Activated CD4-positive, alpha-beta memory T cell treated with anti-CD3 and anti-CD28 coated beads for 36 hours (primary cell): ENCODE measurements around the gene TTLL12. TPM values are rescaled to one million over a fixed set of nuclear protein-coding genes. Genes with fewer than 3 reads are reported as not detected.

Experiments used
- CTCF ChIA-PET: fragments of 350-600 bp; sonication (Branson Sonifier 250); formaldehyde crosslinking; loops from one replicate; lab custom pipeline; 2021; ENCODE audit warnings: antibody characterized with exemption, inconsistent platforms; lab: Charles Lee
- POLR2A ChIA-PET: fragments of 350-600 bp; sonication (Branson Sonifier 250); formaldehyde crosslinking; loops from one replicate; lab custom pipeline; 2021; ENCODE audit warnings: antibody characterized with exemption; lab: Charles Lee
- DNase-seq: peaks from one replicate; pipeline ENCODE4 v3.0.0-alpha.2; 2020
- H3K27ac Mint-ChIP-seq: one replicate; pipeline ENCODE4 v1.8.0; 2021; ENCODE audit warnings: mixed read lengths
- H3K27me3 Mint-ChIP-seq: one replicate; pipeline ENCODE4 v1.8.0; 2021; ENCODE audit warnings: mixed read lengths
- H3K36me3 Mint-ChIP-seq: one replicate; pipeline ENCODE4 v1.8.0; 2021; ENCODE audit warnings: mixed read lengths
- H3K4me1 Mint-ChIP-seq: one replicate; pipeline ENCODE4 v1.8.0; 2021; ENCODE audit warnings: low read depth, mixed read lengths
- H3K4me3 Mint-ChIP-seq: one replicate; pipeline ENCODE4 v1.8.0; 2021; ENCODE audit warnings: mild to moderate bottlenecking, mixed read lengths
- H3K9me3 Mint-ChIP-seq: one replicate; pipeline ENCODE4 v1.8.0; 2021; ENCODE audit warnings: mixed read lengths
- intact Hi-C: fragments of 100-400 bp; cut with micrococcal nuclease; formaldehyde crosslinking; loops from one replicate; pipeline ENCODE4 v1.15.1; 2023
- total RNA-seq, 2 experiments: library from RNA; stranded (reverse); gene quantifications; one replicate each; pipeline ENCODE4 v1.2.3, GENCODE V29; 2021

Gene TTLL12
- total RNA-seq, 2 experiments from 2014 or later, result 64.4 to 67.0 TPM

GRCh38 chr22:43177479-43177878, 9.5 kb downstream of the TTLL12 start:
- H3K36me3 Mint-ChIP-seq, result peaks cover 32% of the 10 kb centered on the region
- intact Hi-C loops, result no loop called here
- H3K27me3 Mint-ChIP-seq, result no peaks in the 10 kb centered on the region
- ChIA-PET CTCF (no interaction called here), POLR2A (no interaction called here)
- no peak overlapping the region for H3K27ac Mint-ChIP-seq
- no peak for DNase-seq
- H3K9me3 Mint-ChIP-seq, result peaks cover 2% of the 10 kb centered on the region
- H3K4me1 Mint-ChIP-seq, result no peaks in the 10 kb centered on the region
- H3K4me3 Mint-ChIP-seq, result no peak overlapping the region

GRCh38 chr22:43176090-43176489, 10.8 kb downstream of the TTLL12 start:
- intact Hi-C loops, result no loop called here
- peaks cover 2% of the 10 kb centered on the region for H3K9me3 Mint-ChIP-seq
- ChIA-PET CTCF (no interaction called here), POLR2A (no interaction called here)
- H3K4me1 Mint-ChIP-seq, result no peaks in the 10 kb centered on the region
- no peak for DNase-seq
- no peak overlapping the region for H3K4me3 Mint-ChIP-seq
- H3K27me3 Mint-ChIP-seq, result no peaks in the 10 kb centered on the region
- H3K27ac Mint-ChIP-seq, result no peak overlapping the region
- H3K36me3 Mint-ChIP-seq, result peaks cover 36% of the 10 kb centered on the region

DNA sequence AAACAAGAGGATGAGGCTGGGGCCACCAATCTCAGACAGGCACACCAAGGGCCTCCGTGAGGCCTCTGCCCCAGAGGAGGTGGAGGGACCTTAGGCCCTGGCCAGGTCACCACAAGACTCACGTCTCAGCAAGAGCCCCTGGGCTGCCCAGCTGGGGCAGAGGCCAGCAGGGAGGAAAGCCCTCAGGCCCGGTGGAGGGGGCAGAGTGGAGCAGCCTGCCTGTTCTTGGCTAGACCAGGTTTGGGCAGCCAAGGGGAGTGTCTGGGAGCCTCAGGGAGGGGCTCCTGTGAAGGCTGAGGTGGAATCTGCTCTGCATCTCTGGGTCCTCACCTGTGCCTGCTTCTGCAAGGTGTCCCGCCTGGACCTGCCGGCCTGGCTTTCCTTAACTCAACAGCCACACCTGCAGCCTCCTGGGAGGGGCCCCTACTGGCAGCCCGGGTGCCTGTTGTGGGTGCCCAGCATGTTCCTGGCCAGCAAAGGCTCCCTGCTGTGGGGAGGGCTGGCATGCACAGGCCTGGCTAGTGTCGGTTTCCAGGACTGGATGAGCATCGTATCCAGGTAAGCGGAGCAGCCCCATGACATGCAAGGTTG, 11.9 kb downstream of the TTLL12 start:
- peaks cover 2% of the 10 kb centered on the region for H3K9me3 Mint-ChIP-seq
- no peaks in the 10 kb centered on the region for H3K27me3 Mint-ChIP-seq
- H3K27ac Mint-ChIP-seq, result no peak overlapping the region
- no peak overlapping the region for H3K4me3 Mint-ChIP-seq
- CTCF ChIA-PET, result no interaction called here
- intact Hi-C loops, result no loop called here
- no peaks in the 10 kb centered on the region for H3K4me1 Mint-ChIP-seq
- POLR2A ChIA-PET, result no interaction called here
- no peak for DNase-seq
- H3K36me3 Mint-ChIP-seq, result peaks cover 39% of the 10 kb centered on the region

- Mint-ChIP-seq H3K27me3 (no peaks in the 10 kb centered on the region), H3K4me3 (no peak overlapping the region), H3K4me1 (no peaks in the 10 kb centered on the region), H3K36me3 (peaks cover 31% of the 10 kb centered on the region), H3K27ac (no peak overlapping the region), H3K9me3 (peaks cover 2% of the 10 kb centered on the region)
- ChIA-PET CTCF (no interaction called here), POLR2A (no interaction called here)
- DNase-seq, result no peak
- intact Hi-C loops, result no loop called here
These were observed 12.8 kb downstream of the TTLL12 start for GRCh38 chr22:43173976-43174720.

- DNase-seq, result no peak
- ChIA-PET CTCF (no interaction called here), POLR2A (no interaction called here)
- intact Hi-C loops, result no loop called here
- no peaks in the 10 kb centered on the region for H3K4me1 Mint-ChIP-seq
- H3K27ac Mint-ChIP-seq, result no peak overlapping the region
- H3K27me3 Mint-ChIP-seq, result no peaks in the 10 kb centered on the region
- H3K9me3 Mint-ChIP-seq, result peaks cover under 1% of the 10 kb centered on the region
- peaks cover 25% of the 10 kb centered on the region for H3K36me3 Mint-ChIP-seq
- H3K4me3 Mint-ChIP-seq, result no peak overlapping the region
These were observed 13.4 kb downstream of the TTLL12 start for GRCh38 chr22:43173566-43173965.

DNA sequence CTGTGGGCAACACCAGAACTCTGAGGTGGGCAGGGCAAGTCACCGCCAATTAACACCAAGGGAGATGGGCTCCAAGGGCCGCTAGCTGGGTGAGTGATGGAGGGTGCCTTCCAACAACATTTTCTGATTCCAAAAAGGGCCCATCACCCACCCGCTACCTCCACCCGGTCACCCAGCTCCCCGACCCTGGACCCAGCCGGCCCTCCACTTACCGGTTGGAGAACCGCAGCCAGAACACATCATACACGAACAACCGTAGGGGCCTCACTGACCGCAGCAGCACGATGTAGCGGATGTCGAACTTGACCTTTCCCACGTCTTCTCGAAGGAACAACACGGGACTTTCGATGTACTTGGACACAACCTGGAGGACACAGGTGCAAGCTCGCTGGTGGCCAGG, 14.7 kb downstream of the TTLL12 start:
- CTCF ChIA-PET, result interaction anchor here (1.1 kb wide), 1 partner anchor 13 kb away, joined by 3 read pairs; no protein-coding TSS in a partner anchor
- no peak overlapping the region for H3K4me3 Mint-ChIP-seq
- no peaks in the 10 kb centered on the region for H3K4me1 Mint-ChIP-seq

DNA sequence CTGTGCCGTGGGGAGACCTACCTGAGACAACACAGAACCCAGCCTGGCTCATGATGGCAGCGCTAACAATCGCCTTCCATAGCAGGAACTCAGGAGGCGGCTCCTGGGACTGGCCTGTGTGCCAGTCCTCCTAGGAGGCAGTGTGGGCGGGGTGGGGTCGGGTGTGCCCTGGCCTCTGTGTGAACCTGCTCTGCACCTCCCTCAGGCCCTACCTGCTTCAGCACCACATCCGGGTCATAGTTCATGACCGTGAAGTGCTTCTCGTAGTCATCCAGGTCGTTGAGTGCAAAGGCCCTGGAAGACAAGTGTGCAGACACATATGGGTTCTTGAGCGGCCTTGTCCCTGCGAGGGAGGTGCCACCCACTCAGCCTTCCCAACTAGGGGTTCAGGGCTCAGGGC, 15.3 kb downstream of the TTLL12 start:
- H3K27ac Mint-ChIP-seq, result no peak overlapping the region
- no peak overlapping the region for H3K4me3 Mint-ChIP-seq
- DNase-seq, result no peak
- H3K9me3 Mint-ChIP-seq, result no peaks in the 10 kb centered on the region
- H3K36me3 Mint-ChIP-seq, result peaks cover 23% of the 10 kb centered on the region
- ChIA-PET CTCF (no interaction called here), POLR2A (no interaction called here)
- intact Hi-C loops, result no loop called here
- no peaks in the 10 kb centered on the region for H3K27me3 Mint-ChIP-seq
- no peaks in the 10 kb centered on the region for H3K4me1 Mint-ChIP-seq

More for the DNA sequence above, 14.7 kb downstream of the TTLL12 start:
- Mint-ChIP-seq H3K27me3 (no peaks in the 10 kb centered on the region), H3K27ac (no peak overlapping the region), H3K36me3 (peaks cover 23% of the 10 kb centered on the region), H3K9me3 (no peaks in the 10 kb centered on the region)
- intact Hi-C loops, result no loop called here
- POLR2A ChIA-PET, result no interaction called here
- DNase-seq, result no peak

DNA sequence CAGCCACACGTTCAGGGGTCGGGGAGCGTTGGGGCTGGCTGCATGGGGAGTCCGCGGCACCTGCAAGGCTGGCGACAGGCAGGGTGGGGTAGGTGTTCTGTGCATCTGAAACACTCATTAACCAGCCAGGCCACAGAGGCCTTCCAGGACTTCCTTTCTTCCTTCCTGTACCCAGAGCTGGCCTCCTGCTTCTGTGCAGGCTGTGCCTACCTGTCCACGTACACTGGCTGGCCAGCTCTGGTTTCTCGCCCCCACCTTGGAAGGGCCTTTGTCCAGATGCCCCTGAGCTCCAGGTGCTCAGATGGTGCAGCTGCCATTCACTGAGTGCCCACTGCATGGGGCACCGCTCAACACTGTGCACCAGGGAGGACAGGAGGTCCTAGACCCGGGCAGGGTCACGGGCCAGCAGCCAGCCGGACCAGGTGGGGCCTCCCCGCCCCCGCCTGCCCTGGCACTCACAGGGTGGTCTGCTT, 15.9 kb downstream of the TTLL12 start:
- no peak for DNase-seq
- H3K27ac Mint-ChIP-seq, result no peak overlapping the region
- H3K36me3 Mint-ChIP-seq, result peaks cover 20% of the 10 kb centered on the region
- no peaks in the 10 kb centered on the region for H3K4me1 Mint-ChIP-seq
- H3K4me3 Mint-ChIP-seq, result no peak overlapping the region
- CTCF ChIA-PET, result no interaction called here
- POLR2A ChIA-PET, result no interaction called here
- intact Hi-C loops, result no loop called here
- no peaks in the 10 kb centered on the region for H3K9me3 Mint-ChIP-seq
- no peaks in the 10 kb centered on the region for H3K27me3 Mint-ChIP-seq

- no peaks in the 10 kb centered on the region for H3K27me3 Mint-ChIP-seq
- no peak for DNase-seq
- POLR2A ChIA-PET, result interaction anchor here (0.6 kb wide), 1 partner anchor 22 kb away, joined by 4 read pairs; no protein-coding TSS in a partner anchor
- no peaks in the 10 kb centered on the region for H3K4me1 Mint-ChIP-seq
- H3K36me3 Mint-ChIP-seq, result peaks cover 16% of the 10 kb centered on the region
- CTCF ChIA-PET, result no interaction called here
- H3K9me3 Mint-ChIP-seq, result no peaks in the 10 kb centered on the region
- no peak overlapping the region for H3K4me3 Mint-ChIP-seq
- H3K27ac Mint-ChIP-seq, result no peak overlapping the region
- intact Hi-C loops, result no loop called here
These were observed 16.8 kb downstream of the TTLL12 start for GRCh38 chr22:43170131-43170480.

DNA sequence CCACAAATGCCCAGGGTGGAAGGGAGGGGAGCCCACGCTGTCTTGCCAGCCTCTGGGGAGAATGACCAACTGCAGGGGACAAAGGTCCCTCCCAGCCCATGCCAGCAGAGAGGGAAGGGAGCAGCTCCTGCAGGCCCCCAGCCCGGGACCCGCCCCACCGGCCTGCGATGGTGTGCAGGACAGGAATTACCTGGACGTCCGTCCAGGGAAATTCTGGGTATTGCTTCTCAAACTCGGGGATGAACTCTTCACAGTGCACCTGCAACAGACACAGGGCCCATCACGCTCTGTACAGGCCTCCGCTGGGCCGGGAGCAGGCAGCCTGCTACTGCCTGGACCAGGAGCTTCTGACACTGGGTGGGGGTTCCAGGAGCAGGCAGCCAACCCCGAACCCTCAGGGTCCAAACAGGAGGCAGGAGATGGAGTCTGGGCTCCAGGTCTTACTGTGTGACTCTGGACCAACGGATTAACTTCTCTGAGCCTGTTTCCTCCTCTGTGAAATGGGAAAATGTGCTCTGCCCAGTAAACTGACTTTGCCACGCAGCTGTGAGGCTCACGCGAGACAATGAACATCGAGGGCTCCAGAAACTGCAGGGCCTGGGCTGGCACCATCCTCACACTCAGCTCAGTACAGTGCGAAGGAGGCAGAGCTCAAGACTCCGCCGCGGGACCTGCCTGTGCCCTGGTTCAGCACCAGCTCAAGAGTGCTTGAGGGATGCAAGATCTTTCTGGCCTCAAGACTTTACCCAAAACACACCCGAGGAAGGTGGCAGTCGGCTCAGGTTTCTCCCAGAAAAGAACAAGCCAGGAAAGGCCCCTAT, 17.4 kb downstream of the TTLL12 start:
- Mint-ChIP-seq H3K4me1 (no peaks in the 10 kb centered on the region), H3K27me3 (no peaks in the 10 kb centered on the region), H3K4me3 (no peak overlapping the region), H3K9me3 (no peaks in the 10 kb centered on the region), H3K36me3 (peaks cover 16% of the 10 kb centered on the region), H3K27ac (no peak overlapping the region)
- DNase-seq, result no peak
- POLR2A ChIA-PET, result interaction anchor here (0.6 kb wide), 1 partner anchor 22 kb away, joined by 4 read pairs; no protein-coding TSS in a partner anchor
- CTCF ChIA-PET, result no interaction called here
- intact Hi-C loops, result no loop called here

DNA sequence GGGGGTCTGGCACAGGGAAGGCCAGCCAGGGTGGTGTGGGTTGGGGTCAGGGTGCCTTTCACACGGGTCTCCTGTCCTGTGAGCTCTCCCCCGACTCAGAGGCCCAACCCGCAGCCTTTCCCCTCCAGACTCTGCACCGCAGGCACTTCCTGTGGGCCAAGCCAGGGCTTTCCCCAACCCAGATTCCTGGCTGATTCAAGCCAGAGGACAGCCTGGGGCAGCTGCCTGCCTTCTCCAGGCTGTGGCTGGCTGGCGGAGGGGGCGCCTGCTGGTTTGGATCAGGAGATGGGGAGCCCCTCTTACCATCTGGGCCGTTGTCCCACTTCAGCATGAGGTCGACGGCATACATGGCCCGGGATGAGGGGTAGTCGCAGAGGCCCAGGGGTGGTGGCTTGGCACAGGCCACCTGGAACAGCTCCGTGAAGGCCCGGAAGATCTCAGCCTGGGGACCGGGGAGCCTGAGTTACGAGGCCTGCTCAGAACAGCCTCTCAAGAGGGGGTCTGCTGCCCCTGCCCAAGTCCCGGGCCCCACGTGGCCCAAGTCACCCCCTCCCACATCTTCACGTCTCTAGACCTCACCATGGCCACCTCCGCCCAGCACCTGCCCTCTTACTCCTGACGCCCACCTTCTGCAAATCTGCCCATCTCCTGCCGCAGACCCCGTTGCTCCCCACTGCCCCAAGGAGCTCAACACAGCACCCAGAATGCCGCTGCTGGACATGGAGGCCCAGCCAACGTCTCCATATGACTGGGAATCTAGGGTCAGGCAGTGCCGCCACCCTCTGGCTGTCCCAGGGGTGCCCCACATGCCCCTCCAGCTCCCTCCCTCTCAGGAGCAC, 18.2 kb downstream of the TTLL12 start:
- Mint-ChIP-seq H3K4me3 (no peak overlapping the region), H3K27me3 (no peaks in the 10 kb centered on the region), H3K4me1 (no peaks in the 10 kb centered on the region), H3K9me3 (no peaks in the 10 kb centered on the region), H3K36me3 (peaks cover 16% of the 10 kb centered on the region), H3K27ac (no peak overlapping the region)
- POLR2A ChIA-PET, result no interaction called here
- DNase-seq, result no peak
- CTCF ChIA-PET, result no interaction called here
- intact Hi-C loops, result no loop called here
